GM19468 (cell line): ENCODE measurements around the gene CHCHD4.

ENCODE experiments used
- ATAC-seq: cut with Tn5 transposase; IDR thresholded peaks from one replicate; pipeline ENCODE4 v1.9.1; 2021; ENCODE audit warnings: mild to moderate bottlenecking, moderate library complexity, moderate number of reproducible peaks; ENCODE audit not compliant: unreplicated experiment; ENCODE audit errors: extremely low read depth

Gene CHCHD4

GRCh38 chr3:14138109-14138877, 13.6 kb upstream of the CHCHD4 start:
- no peak for ATAC-seq

DNA sequence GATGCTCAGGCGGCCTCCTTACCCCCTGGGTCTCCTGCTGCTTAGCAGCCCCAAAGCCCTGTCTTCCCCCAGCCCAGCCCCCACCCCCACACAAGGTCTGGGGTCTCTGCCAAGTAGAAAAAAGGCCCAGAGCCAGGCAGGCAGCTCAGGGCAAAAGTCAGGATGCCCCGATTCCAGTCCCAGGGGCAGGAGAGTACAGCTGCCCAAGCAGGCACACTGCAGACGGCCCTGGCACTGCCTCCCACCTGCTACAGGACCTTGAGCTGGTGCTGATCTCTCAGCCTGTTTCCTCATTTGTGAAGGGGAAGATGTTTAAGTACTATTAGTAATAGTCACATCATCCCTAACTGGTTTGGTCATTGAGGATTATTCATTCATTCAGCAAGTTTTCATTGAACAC, 12.8 kb upstream of the CHCHD4 start:
- ATAC-seq: no peak

DNA sequence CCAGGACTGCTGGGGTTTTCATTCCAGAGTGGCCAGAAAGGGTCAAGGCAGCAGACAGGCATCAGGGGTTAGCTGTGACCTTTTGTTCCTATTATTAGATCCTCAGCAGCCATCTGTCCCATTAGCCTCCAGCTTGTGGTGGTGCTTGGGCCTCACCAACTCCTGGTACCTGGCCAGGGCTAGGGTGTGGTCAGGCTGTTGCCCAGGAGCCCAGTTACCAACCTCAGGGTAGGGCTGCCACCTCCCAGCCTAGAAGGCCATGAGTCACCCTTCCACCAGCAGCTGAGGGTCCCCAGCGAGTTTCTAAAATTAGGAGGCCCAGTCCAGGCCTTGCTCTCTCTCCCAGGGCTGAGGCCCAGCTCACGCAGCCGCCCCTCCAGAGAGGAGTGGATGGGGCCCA, 12.3 kb upstream of the CHCHD4 start:
- ATAC-seq: no peak

DNA sequence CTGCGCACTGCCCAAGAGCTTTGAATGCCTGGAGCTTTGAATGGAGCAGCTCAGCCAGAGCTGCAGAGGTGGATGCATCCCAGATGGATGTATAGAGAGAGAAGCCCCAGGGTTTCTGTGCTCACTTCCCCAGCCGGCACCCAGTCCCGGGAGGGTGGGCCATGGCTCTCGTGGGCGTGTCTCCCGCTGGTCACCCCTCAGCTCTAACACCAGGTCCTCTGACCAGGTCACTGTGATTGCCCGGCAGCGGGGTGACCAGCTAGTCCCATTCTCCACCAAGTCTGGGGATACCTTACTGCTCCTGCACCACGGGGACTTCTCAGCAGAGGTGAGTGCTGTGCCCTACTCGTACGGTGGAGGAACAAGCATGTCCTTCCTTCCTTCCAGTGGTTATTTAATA, 10.9 kb upstream of the CHCHD4 start:
- ATAC-seq: no peak

- ATAC-seq: no peak
Observed at GRCh38 chr3:14134291-14134690, 9.6 kb upstream of the CHCHD4 start.

GRCh38 chr3:14133876-14134275, 9.2 kb upstream of the CHCHD4 start:
- ATAC-seq: no peak

GRCh38 chr3:14133188-14133800, 8.6 kb upstream of the CHCHD4 start:
- ATAC-seq: no peak

DNA sequence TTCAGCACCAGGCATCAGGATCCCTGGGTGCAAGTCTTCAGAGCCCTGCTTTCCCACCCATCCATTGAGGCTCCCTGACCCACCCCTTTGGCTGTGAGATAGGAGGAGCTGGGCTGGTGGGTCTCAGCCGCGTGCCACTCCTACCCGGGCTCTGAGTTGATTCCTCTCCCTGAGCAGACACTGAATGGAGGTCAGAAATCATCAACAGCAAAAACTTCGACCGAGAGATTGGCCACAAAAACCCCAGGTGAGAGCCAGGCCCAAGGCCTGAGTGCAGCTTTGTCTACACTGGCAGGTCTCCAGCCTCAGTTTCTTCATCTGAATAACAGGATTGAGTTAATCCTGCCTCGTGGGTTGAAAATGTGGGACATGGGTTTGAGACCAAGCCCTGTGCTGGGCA, 8.0 kb upstream of the CHCHD4 start:
- no peak for ATAC-seq

- no peak for ATAC-seq
Observed at GRCh38 chr3:14132120-14132519, 7.5 kb upstream of the CHCHD4 start.

- ATAC-seq: no peak
Observed at GRCh38 chr3:14131134-14131533, 6.5 kb upstream of the CHCHD4 start.

- no peak for ATAC-seq
Observed at GRCh38 chr3:14130707-14131106, 6.0 kb upstream of the CHCHD4 start.

GRCh38 chr3:14130230-14130629, 5.6 kb upstream of the CHCHD4 start:
- ATAC-seq: no peak

DNA sequence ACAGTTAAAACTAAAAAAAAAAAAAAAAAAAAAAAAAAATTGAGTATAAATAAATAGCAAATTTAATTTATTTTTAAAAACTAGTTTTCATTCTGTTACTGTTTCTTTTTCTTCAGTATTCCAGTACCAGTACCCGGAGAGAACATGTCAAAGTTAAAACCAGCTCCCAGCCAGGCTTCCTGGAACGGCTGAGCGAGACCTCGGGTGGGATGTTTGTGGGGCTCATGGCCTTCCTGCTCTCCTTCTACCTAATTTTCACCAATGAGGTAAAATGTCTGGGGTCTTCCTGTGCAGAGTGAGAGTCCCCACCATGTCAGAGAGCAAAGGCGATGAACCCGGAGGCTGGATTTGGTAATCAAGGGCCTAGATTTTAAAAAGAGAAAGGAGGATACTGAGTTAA, 4.6 kb upstream of the CHCHD4 start:
- no peak for ATAC-seq

DNA sequence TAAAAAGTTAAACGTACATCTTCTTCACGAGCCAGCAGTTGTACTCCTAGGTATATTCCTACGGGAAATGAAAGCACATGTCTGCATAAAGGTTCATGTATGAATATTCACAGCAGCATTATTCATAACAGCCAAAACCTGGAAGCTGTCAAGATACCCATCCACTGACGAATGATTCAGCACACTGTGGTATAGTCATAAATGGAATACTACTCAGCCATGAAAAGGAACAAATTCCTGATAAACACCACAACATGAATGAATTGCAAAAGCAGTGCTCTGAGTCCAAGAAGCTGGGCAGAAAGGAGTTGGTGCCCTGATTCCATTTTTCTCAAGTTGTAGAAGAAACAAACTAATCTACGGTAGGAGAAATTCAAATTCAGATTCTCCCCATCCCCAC, 4.1 kb upstream of the CHCHD4 start:
- no peak for ATAC-seq

DNA sequence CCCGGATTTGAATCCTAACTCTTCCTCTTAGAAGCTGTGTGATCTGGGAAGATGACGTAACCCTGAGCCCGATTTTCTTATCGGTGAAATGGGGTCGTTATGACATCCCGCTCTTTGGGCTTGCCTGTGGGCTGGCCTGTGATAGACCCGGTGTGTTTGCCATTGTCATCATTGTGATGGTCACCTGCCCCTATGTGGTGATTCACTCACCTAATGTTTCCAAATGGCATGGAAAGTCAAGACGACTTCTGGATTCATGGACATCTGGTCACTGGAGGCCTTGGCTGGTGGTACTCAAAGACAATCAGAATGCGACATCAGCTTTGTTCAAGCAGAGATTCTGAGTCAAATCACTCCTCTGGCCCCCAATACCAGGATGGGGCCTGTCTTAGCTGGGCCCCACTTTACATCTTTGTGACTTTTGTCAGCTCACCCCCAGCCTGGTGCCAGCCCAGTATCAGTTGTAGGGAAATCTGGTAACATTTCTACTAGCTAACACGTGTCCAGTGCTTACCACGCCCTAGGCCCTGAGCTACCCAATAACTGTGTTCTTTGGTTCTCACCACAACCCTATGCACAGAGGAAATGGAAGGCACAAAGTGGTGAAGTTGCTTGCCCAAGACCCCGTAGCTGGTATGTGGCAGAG, 3.0 kb upstream of the CHCHD4 start:
- ATAC-seq: no peak

- ATAC-seq: no peak
Observed at GRCh38 chr3:14126887-14127505, 2.3 kb upstream of the CHCHD4 start.

- ATAC-seq: no peak
Observed at GRCh38 chr3:14126017-14126886, 1.6 kb upstream of the CHCHD4 start.

DNA sequence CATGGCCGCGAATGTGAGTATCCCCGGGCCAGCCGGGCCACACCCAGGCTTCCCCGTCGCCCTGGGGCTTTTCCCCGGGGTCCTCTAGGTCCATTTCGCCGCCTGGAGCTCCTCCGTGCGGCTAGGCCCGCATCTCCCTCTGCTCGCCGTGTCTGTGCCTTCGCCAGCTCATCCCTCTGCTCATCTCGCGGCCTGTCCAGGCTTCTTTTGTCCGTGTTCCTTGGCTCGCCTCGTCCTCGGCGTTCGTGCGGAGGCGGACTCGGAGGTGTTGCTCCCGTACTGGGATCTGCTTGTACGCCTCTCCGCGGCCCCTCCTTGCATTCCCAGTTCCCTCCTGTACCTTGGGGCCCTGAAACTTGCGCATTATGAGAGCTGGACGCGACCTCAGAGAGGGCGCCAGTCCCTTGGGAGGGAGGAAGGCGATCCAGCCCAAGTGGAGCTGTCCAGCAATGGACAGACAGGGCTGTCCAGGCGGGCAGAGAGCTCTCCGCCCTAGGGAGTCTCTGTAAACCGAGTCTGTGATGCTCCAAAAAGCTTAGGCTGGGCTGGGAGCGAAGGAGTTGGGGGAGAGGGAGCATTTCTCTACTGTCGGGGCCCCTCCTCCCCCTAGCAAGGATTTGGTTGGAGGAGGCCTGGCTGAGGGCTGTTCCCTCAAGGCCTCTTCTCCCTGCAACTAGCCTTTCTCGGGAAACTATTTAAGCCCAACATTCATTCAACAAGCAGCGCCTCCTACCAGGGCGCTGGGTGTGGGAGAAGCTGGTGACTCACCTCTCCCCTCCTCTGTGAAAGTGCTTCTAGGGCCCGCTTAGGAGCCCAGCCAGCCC, 735 bp upstream of the CHCHD4 start:
- no peak for ATAC-seq

DNA sequence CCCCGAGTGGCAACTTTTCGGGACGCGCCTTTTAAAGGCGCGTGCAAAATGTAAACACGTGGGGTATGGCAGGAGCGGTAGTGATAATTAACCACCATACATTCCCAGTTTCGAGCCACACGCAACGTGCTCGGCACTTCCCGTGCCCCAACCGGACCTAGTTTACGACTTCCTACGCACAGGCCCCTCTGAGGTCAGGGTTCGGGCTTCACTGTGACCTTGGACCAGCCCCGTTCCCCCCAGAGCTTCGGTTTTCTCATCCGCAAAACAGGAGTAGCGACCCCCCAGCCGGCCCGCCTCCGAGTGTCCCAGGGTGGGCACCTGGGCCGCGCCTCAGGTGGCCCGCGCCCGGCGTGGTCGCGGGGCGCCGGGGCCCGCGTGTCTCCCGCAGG, 451 bp downstream of the CHCHD4 start:
- peak; percentile 32 for ATAC-seq
